H9 (cell line): Measurements from ENCODE around the gene C11orf58. TPM values are rescaled to one million over a fixed set of nuclear protein-coding genes. Genes with fewer than 3 reads are reported as not detected.

ENCODE experiments used
- DNase-seq: peaks from one replicate; pipeline ENCODE4 v3.0.0-alpha.2; 2017
- H2AFZ ChIP-seq: one replicate; pipeline ENCODE4 v1.6.1; 2013; ENCODE audit warnings: mild to moderate bottlenecking, low read length, control low read depth, moderate library complexity
- H2AK5ac ChIP-seq: 2 replicates; pipeline ENCODE4 v1.6.1; 2013; ENCODE audit warnings: low read length, control low read depth, mixed read lengths; ENCODE audit not compliant: insufficient read length
- H2BK120ac ChIP-seq: one replicate; pipeline ENCODE4 v1.6.1; 2013; ENCODE audit warnings: low read depth, mild to moderate bottlenecking, low read length, control low read depth, inconsistent platforms; ENCODE audit not compliant: poor library complexity, severe bottlenecking
- H2BK12ac ChIP-seq: 2 replicates; pipeline ENCODE4 v1.6.1; 2013; ENCODE audit warnings: low read length, control low read depth, mixed read lengths, low read depth; ENCODE audit not compliant: insufficient read length
- H2BK15ac ChIP-seq: 2 replicates; pipeline ENCODE4 v1.6.1; 2013; ENCODE audit warnings: low read depth, low read length, control low read depth
- H2BK20ac ChIP-seq: one replicate; pipeline ENCODE4 v1.6.1; 2013; ENCODE audit warnings: low read depth, mild to moderate bottlenecking, low read length, control low read depth, inconsistent platforms; ENCODE audit not compliant: poor library complexity, severe bottlenecking
- H2BK5ac ChIP-seq: 2 replicates; pipeline ENCODE4 v1.6.1; 2013; ENCODE audit warnings: low read length, control low read depth, mixed read lengths; ENCODE audit not compliant: insufficient read length
- H3K14ac ChIP-seq: 2 replicates; pipeline ENCODE4 v1.6.1; 2013; ENCODE audit warnings: low read length, control low read depth; ENCODE audit not compliant: insufficient read depth
- H3K18ac ChIP-seq: 2 replicates; pipeline ENCODE4 v1.6.1; 2013; ENCODE audit warnings: low read depth, mild to moderate bottlenecking, mixed read lengths, low read length, control low read depth; ENCODE audit not compliant: insufficient read length
- H3K23ac ChIP-seq: 2 replicates; pipeline ENCODE4 v1.6.1; 2013; ENCODE audit warnings: low read length, control low read depth, mixed read lengths, low read depth; ENCODE audit not compliant: insufficient read length
- H3K23me2 ChIP-seq: 2 replicates; pipeline ENCODE4 v1.6.1; 2013; ENCODE audit warnings: low read depth, mild to moderate bottlenecking, mixed read lengths, low read length, control low read depth; ENCODE audit not compliant: insufficient read length, poor library complexity, severe bottlenecking
- H3K27ac ChIP-seq: 2 replicates; pipeline ENCODE4 v1.5.1; 2013; ENCODE audit warnings: low read length, control low read depth, mixed read lengths, low read depth; ENCODE audit not compliant: insufficient read length
- H3K27me3 ChIP-seq: 2 replicates; pipeline ENCODE4 v1.6.1; 2013; ENCODE audit warnings: low read length, control low read depth, inconsistent platforms; ENCODE audit not compliant: insufficient read depth
- H3K4ac ChIP-seq: 2 replicates; pipeline ENCODE4 v1.6.1; 2013; ENCODE audit warnings: low read depth, mild to moderate bottlenecking, control low read depth, inconsistent platforms, low read length, moderate library complexity
- H3K4me1 ChIP-seq: 2 replicates; pipeline ENCODE4 v1.6.1; 2013; ENCODE audit warnings: low read length, control low read depth, inconsistent platforms; ENCODE audit not compliant: insufficient read depth
- H3K4me2 ChIP-seq: 2 replicates; pipeline ENCODE4 v1.6.1; 2013; ENCODE audit warnings: low read length, control low read depth, mixed read lengths; ENCODE audit not compliant: insufficient read length, insufficient read depth
- H3K56ac ChIP-seq: 2 replicates; pipeline ENCODE4 v1.6.1; 2013; ENCODE audit warnings: low read depth, mild to moderate bottlenecking, mixed read lengths, low read length, control low read depth; ENCODE audit not compliant: insufficient read length
- H3K79me1 ChIP-seq: 2 replicates; pipeline ENCODE4 v1.6.1; 2013; ENCODE audit warnings: low read depth, mild to moderate bottlenecking, moderate library complexity, low read length, control low read depth, inconsistent platforms; ENCODE audit not compliant: insufficient read depth, poor library complexity, severe bottlenecking
- H3K79me2 ChIP-seq: 2 replicates; pipeline ENCODE4 v1.6.1; 2013; ENCODE audit warnings: low read length, control low read depth, inconsistent platforms; ENCODE audit not compliant: insufficient read depth
- H3K9ac ChIP-seq: 2 replicates; pipeline ENCODE4 v1.6.1; 2013; ENCODE audit warnings: low read length, control low read depth, mixed read lengths; ENCODE audit not compliant: insufficient read length; ENCODE audit errors: extremely low read depth
- H3K9me3 ChIP-seq: one replicate; pipeline ENCODE4 v1.6.1; 2013; ENCODE audit warnings: low read depth, low read length, inconsistent platforms; ENCODE audit not compliant: control insufficient read depth
- H3T11ph ChIP-seq: one replicate; pipeline ENCODE4 v1.6.1; 2013; ENCODE audit warnings: mild to moderate bottlenecking, low read length, control low read depth, inconsistent platforms
- H4K20me1 ChIP-seq: one replicate; pipeline ENCODE4 v1.6.1; 2013; ENCODE audit not compliant: control insufficient read depth, insufficient read length, insufficient read depth
- H4K5ac ChIP-seq: 2 replicates; pipeline ENCODE4 v1.6.1; 2013; ENCODE audit warnings: low read depth, mild to moderate bottlenecking, mixed read lengths, low read length, control low read depth; ENCODE audit not compliant: insufficient read length
- H4K8ac ChIP-seq: replicated peaks from 2 replicates; pipeline ENCODE4 v1.6.1; 2013; ENCODE audit warnings: low read length, control low read depth, mixed read lengths, low read depth; ENCODE audit not compliant: insufficient read length
- H4K91ac ChIP-seq: 2 replicates; pipeline ENCODE4 v1.6.1; 2013; ENCODE audit warnings: low read depth, mild to moderate bottlenecking, moderate library complexity, mixed read lengths, low read length, control low read depth; ENCODE audit not compliant: insufficient read length
- H3K27ac Mint-ChIP-seq, 3 experiments: 2 replicates in 2 of 3; 3 replicates in 1 of 3; pipeline ENCODE4 v1.8.0; 2020 to 2021; ENCODE audit warnings: mixed read lengths in 3 of 3, mild to moderate bottlenecking in 1 of 3, moderate library complexity in 1 of 3
- H3K27me3 Mint-ChIP-seq: 2 replicates; pipeline ENCODE4 v1.8.0; 2021; ENCODE audit warnings: low read depth, mild to moderate bottlenecking, moderate library complexity, mixed read lengths
- H3K36me3 Mint-ChIP-seq, 3 experiments: 2 replicates in 2 of 3; 3 replicates in 1 of 3; pipeline ENCODE4 v1.8.0; 2020 to 2021; ENCODE audit warnings: low read depth in 3 of 3, mixed read lengths in 3 of 3; ENCODE audit not compliant: insufficient read depth in 1 of 3
- H3K4me1 Mint-ChIP-seq, 2 experiments: 2 replicates each; pipeline ENCODE4 v1.8.0; 2020; ENCODE audit warnings: mixed read lengths in 2 of 2
- H3K4me3 Mint-ChIP-seq, 2 experiments: 2 replicates in 1 of 2; 3 replicates in 1 of 2; pipeline ENCODE4 v1.8.0; 2020 to 2021; ENCODE audit warnings: mild to moderate bottlenecking in 2 of 2, mixed read lengths in 2 of 2, moderate library complexity in 1 of 2
- H3K9me3 Mint-ChIP-seq, 2 experiments: 2 replicates in 1 of 2; 3 replicates in 1 of 2; pipeline ENCODE4 v1.8.0; 2020; ENCODE audit warnings: mild to moderate bottlenecking in 2 of 2, mixed read lengths in 2 of 2, moderate library complexity in 1 of 2
- CTCF ChIP-seq: fragments of 200-600 bp; sonication (generic); conservative IDR thresholded peaks from 3 replicates; pipeline ENCODE4 v1.8.0; 2021; ENCODE audit warnings: antibody characterized with exemption, mild to moderate bottlenecking
- WGBS: extraction: QIAGEN DNeasy Blood & Tissue Kit; methylation state at CpG from one replicate; pipeline ENCODE4 v1.1.7; 2013; ENCODE audit warnings: missing lambda C conversion rate, low lambda C conversion rate, mixed read lengths; ENCODE audit not compliant: insufficient read length; ENCODE audit errors: extremely low coverage; 5-methylcytosine and 5-hydroxymethylcytosine counted together
- total RNA-seq: library from RNA; stranded (reverse); gene quantifications from 2 replicates; pipeline ENCODE4 v1.2.1, GENCODE V29; 2021

Gene C11orf58
- total RNA-seq, 1 experiment from 2014 or later: 169 TPM

- H3K27ac ChIP-seq: no peak overlapping the region
- H3K4me1 ChIP-seq: no peaks in the 10 kb centered on the region
- H3K18ac ChIP-seq: no peak overlapping the region
- H4K20me1 ChIP-seq: no peaks in the 10 kb centered on the region
- H3K4me2 ChIP-seq: no peak overlapping the region
- H3K56ac ChIP-seq: no peak overlapping the region
- no peak overlapping the region for H2BK15ac ChIP-seq
- no peak for TF ChIP-seq CTCF
- H3K23me2 ChIP-seq: no peaks in the 10 kb centered on the region
- H4K5ac ChIP-seq: no peak overlapping the region
- no peak overlapping the region for H3K4me3 Mint-ChIP-seq
- H3K14ac ChIP-seq: no peak overlapping the region
- H3K4me1 Mint-ChIP-seq: no peaks in the 10 kb centered on the region
- H2BK5ac ChIP-seq: no peak overlapping the region
- H2BK20ac ChIP-seq: no peak overlapping the region
- H3K9me3 ChIP-seq: no peaks in the 10 kb centered on the region
- no peak overlapping the region for H4K8ac ChIP-seq
- H2AFZ ChIP-seq: no peak overlapping the region
- no peak overlapping the region for H3K4ac ChIP-seq
- H2AK5ac ChIP-seq: no peak overlapping the region
- no peaks in the 10 kb centered on the region for H3K79me2 ChIP-seq
- no peaks in the 10 kb centered on the region for H3K27me3 ChIP-seq
- WGBS: no CpG with 5 or more reads among the region's 8 CpGs
- H3K23ac ChIP-seq: no peak overlapping the region
- no peak overlapping the region for H2BK120ac ChIP-seq
- H2BK12ac ChIP-seq: no peak overlapping the region
- no peak overlapping the region for H4K91ac ChIP-seq
- DNase-seq: no peak
- H3K27ac Mint-ChIP-seq: no peak overlapping the region
- H3T11ph ChIP-seq: no peak overlapping the region
- no peaks in the 10 kb centered on the region for H3K9me3 Mint-ChIP-seq
- H3K27me3 Mint-ChIP-seq: no peaks in the 10 kb centered on the region
- H3K36me3 Mint-ChIP-seq: peaks cover 6 to 31% (median 25%) of the 10 kb centered on the region in 3 experiments; a peak in 6 of 7 replicates
- H3K9ac ChIP-seq: no peak overlapping the region
- H3K79me1 ChIP-seq: no peaks in the 10 kb centered on the region
Measured at GRCh38 chr11:16759857-16760508, 21.5 kb downstream of the C11orf58 start.
